Endometrial microvascular endothelial cells (primary cell): ENCODE results near the gene EIPR1. TPM values are rescaled to one million over a fixed set of nuclear protein-coding genes. Genes with fewer than 3 reads are reported as not detected.

Experiments
- in situ Hi-C: cut with HindIII; loops from 2 replicates; pipeline ENCODE4 v1.10.0; 2017; ENCODE audit warnings: low sequenced_read_pairs, low pct_unique_long_range_greater_than_20kb; ENCODE audit errors: inconsistent ontology term
- total RNA-seq: library from RNA; depleted of rRNA; stranded (reverse); fragments of >200 nt; gene quantifications from one replicate; pipeline ENCODE4 v1.2.3, GENCODE V29; 2015; ENCODE audit errors: inconsistent ontology term

EIPR1 gene
- total RNA-seq, 1 donor from 2014 or later: 65.9 TPM

- in situ Hi-C loops: no loop called here
These were observed 42.9 kb downstream of the EIPR1 start for GRCh38 chr2:3334392-3335345.

- in situ Hi-C loops: no loop called here
These were observed 45.5 kb downstream of the EIPR1 start for GRCh38 chr2:3332133-3332532.

GRCh38 chr2:3329491-3329890, 48.1 kb downstream of the EIPR1 start:
- in situ Hi-C loops: no loop called here

GRCh38 chr2:3326871-3327270, 50.7 kb downstream of the EIPR1 start:
- in situ Hi-C loops: no loop called here

GRCh38 chr2:3326182-3326537, 51.5 kb downstream of the EIPR1 start:
- in situ Hi-C loops: no loop called here

GRCh38 chr2:3325458-3326181, 52.0 kb downstream of the EIPR1 start:
- in situ Hi-C loops: no loop called here

- in situ Hi-C loops: no loop called here
These were observed 53.0 kb downstream of the EIPR1 start for GRCh38 chr2:3324404-3325281.

- in situ Hi-C loops: no loop called here
These were observed 53.6 kb downstream of the EIPR1 start for GRCh38 chr2:3324036-3324386.

GRCh38 chr2:3323360-3324035, 54.1 kb downstream of the EIPR1 start:
- in situ Hi-C loops: no loop called here

GRCh38 chr2:3322311-3322970, 55.2 kb downstream of the EIPR1 start:
- in situ Hi-C loops: no loop called here

- in situ Hi-C loops: no loop called here
These were observed 55.8 kb downstream of the EIPR1 start for GRCh38 chr2:3321825-3322224.

- in situ Hi-C loops: no loop called here
These were observed 56.6 kb downstream of the EIPR1 start for GRCh38 chr2:3320910-3321605.

- in situ Hi-C loops: no loop called here
These were observed 57.7 kb downstream of the EIPR1 start for GRCh38 chr2:3319745-3320566.

GRCh38 chr2:3319134-3319533, 58.5 kb downstream of the EIPR1 start:
- in situ Hi-C loops: no loop called here

GRCh38 chr2:3317871-3318590, 59.6 kb downstream of the EIPR1 start:
- in situ Hi-C loops: no loop called here

GRCh38 chr2:3317277-3317685, 60.3 kb downstream of the EIPR1 start:
- in situ Hi-C loops: no loop called here
